DMS 273 (cell line): ENCODE results near the gene NOL4.

Source experiments
- DNase-seq: peaks from one replicate; lab custom pipeline; 2025; ENCODE audit not compliant: unreplicated experiment; lab: John Stamatoyannopoulos, UW

NOL4 gene

DNA sequence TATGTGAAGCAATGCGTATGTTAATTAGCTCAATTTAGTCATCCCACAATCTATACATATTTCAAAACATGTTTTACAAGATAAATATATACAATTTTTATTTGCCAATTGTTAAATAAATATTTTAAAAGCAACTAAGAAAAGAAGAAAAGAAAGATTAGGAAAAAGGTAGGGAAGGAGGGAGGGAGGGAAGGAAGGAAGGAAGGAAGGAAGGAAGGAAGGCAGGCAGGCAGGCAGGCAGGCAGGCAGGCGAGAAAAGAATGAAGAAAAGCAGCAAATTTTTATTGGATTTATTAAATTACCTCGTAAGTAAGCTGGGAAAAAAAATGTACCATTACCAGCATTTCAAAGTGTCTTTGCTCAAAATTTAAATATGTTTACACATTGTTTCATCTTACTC, 30.5 kb downstream of the NOL4 start:
- DNase-seq, result no peak

DNA sequence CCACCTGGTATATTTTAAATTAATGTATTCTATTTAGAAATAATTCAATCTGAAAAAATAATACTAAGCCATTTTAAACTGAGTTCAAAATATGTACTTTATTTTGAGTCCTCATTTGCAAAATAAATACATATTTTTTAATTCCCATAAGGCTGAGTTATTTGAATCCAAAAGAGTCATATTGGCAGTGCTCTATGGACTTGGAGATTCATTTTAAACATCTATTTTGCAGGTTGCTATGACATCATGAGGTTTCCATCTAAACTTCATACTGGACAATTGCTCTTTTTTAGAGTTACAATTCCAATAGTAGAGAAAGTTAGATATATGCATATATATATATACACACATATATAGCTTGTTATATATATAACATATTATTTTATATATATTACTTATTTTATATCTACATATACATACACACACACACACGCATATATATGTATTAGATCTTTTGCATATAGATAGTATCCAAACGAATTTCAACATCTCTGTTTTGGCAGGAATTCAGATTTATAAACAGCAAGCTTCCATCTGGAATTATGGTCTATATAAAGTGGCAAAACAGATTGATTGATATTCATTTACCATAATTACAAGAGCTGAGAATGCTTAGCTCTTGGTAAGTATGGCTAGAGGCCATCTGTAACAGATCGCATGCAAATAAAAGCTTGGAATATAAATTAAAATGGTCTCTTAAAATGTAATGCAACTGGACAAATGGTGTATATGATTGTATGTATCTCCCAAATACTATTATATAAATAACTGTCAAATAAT, 34.9 kb downstream of the NOL4 start:
- no peak for DNase-seq
